HFFc6 (cell line): ENCODE measurements around the gene GPR153. TPM values are rescaled to one million over a fixed set of nuclear protein-coding genes. Genes with fewer than 3 reads are reported as not detected.
A peak's percentile ranks its signal among the peaks of the same experiment; 100 is the strongest.

ENCODE experiments used
- DNase-seq: peaks from one replicate; pipeline ENCODE4 v3.0.0-alpha.2; 2018
- H3K27ac Mint-ChIP-seq: 2 replicates; pipeline ENCODE4 v1.8.0; 2020; ENCODE audit warnings: mild to moderate bottlenecking, mixed read lengths
- H3K27me3 Mint-ChIP-seq: 2 replicates; pipeline ENCODE4 v1.8.0; 2021; ENCODE audit warnings: mild to moderate bottlenecking, moderate library complexity, mixed read lengths; ENCODE audit not compliant: insufficient read depth
- H3K36me3 Mint-ChIP-seq: 2 replicates; pipeline ENCODE4 v1.8.0; 2021; ENCODE audit warnings: low read depth, mixed read lengths
- H3K4me1 Mint-ChIP-seq: 2 replicates; pipeline ENCODE4 v1.8.0; 2020; ENCODE audit warnings: low read depth, mixed read lengths
- H3K4me3 Mint-ChIP-seq: 2 replicates; pipeline ENCODE4 v1.8.0; 2020; ENCODE audit warnings: mild to moderate bottlenecking, moderate library complexity, mixed read lengths
- H3K9me3 Mint-ChIP-seq: 2 replicates; pipeline ENCODE4 v1.8.0; 2020; ENCODE audit warnings: mild to moderate bottlenecking, mixed read lengths
- total RNA-seq, 6 experiments: library from RNA; stranded (reverse); fragmentation: NEBNext Ultra II Directional; extraction: Animal tissue kit (Norgen Biotek cat#: 25700); gene quantifications; 2 replicates in 1 of 6; 3 replicates in 5 of 6; pipeline ENCODE4 v1.2.3, GENCODE V29; 2021
- TF ChIP-seq, protein P1 (sequence below): fragments of 200-600 bp; sonication (generic); IDR thresholded peaks from 2 replicates; pipeline ENCODE4 v1.5.0; 2021; ENCODE audit warnings: antibody characterized with exemption, mild to moderate bottlenecking

The GPR153 gene
- total RNA-seq, 6 experiments from 2014 or later: 6.0 to 7.9 (median 7.2) TPM

DNA sequence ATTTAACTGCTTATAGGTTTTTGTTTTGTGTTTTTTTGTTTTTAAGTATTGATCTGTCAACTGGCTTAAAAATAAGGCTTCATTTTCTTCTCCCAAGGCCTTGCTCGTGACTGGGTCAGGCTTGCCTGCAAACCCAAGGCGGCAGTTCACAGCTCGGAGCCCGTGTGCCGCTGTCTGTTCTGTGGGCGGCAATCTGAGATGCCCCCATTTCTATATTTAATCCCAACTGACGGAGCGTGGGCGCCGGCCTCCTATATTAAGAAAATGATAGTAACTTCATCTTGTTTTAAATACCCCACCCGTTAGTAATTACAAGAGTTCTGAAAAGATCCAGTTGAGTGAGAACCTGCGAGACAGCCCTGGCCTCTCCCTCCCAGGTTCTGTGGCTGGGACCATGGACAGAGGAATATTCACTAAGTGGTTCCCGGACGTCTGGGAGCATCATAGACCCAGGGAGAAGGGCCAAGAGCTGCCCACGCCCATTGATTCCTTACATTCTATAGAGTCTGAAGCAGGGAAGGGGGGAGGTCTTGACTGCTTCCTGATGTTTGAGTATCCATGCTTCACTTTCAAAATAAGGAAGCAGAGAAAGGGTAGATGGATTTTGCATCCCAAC is 42.6 kb upstream of the GPR153 start:
- no peak overlapping the region for H3K4me3 Mint-ChIP-seq
- H3K27ac Mint-ChIP-seq: no peak overlapping the region
- H3K4me1 Mint-ChIP-seq: peaks cover 36% of the 10 kb centered on the region
- TF ChIP-seq, protein P1, sequence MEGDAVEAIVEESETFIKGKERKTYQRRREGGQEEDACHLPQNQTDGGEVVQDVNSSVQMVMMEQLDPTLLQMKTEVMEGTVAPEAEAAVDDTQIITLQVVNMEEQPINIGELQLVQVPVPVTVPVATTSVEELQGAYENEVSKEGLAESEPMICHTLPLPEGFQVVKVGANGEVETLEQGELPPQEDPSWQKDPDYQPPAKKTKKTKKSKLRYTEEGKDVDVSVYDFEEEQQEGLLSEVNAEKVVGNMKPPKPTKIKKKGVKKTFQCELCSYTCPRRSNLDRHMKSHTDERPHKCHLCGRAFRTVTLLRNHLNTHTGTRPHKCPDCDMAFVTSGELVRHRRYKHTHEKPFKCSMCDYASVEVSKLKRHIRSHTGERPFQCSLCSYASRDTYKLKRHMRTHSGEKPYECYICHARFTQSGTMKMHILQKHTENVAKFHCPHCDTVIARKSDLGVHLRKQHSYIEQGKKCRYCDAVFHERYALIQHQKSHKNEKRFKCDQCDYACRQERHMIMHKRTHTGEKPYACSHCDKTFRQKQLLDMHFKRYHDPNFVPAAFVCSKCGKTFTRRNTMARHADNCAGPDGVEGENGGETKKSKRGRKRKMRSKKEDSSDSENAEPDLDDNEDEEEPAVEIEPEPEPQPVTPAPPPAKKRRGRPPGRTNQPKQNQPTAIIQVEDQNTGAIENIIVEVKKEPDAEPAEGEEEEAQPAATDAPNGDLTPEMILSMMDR: no peak
- peaks cover 27% of the 10 kb centered on the region for H3K36me3 Mint-ChIP-seq
- no peaks in the 10 kb centered on the region; the same call in 1 of the 2 replicates for H3K27me3 Mint-ChIP-seq
- H3K9me3 Mint-ChIP-seq: no peaks in the 10 kb centered on the region
- DNase-seq: no peak

DNA sequence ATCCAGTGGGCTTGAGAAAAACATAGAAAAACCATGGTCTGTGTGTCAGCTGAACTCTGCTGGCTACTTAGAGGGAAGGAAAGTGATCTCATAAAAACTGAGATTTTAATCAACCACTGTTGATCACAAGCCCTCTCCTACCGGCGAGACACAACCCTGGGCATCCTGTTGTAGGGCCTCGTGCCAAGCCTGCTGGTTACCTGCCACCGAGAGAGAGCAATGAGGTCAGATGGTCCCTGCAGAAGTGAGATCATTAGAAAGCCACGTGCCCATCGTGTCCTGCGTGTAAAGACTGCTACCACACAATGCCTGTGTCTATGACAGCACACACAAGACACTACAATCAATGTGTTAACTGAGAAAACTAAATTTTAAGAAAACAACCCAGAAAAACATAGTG is 41.7 kb upstream of the GPR153 start:
- peaks cover 17% of the 10 kb centered on the region for H3K36me3 Mint-ChIP-seq
- TF ChIP-seq, protein P1: no peak
- no peaks in the 10 kb centered on the region; the same call in 1 of the 2 replicates for H3K27me3 Mint-ChIP-seq
- H3K4me3 Mint-ChIP-seq: no peak overlapping the region
- H3K27ac Mint-ChIP-seq: no peak overlapping the region
- H3K9me3 Mint-ChIP-seq: no peaks in the 10 kb centered on the region
- peaks cover 36% of the 10 kb centered on the region for H3K4me1 Mint-ChIP-seq
- DNase-seq: no peak

DNA sequence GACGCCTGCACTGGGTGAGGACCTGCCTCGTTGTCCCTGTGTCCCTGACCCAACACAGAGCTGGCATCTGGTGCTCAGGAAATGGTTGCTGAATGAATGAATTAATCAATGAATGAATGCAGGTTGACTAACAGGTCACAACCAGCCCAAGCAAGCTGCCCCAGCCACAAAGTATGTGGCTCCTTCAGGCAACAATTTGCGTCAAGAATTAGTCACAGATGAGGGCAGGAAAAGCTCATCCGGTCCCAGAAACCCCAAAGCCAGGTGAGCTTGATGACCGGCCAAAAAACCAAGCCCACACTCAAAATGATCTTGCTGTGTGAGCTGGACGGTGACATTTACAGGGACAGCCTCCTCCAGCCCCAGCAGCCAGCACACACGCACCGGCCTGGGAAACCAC is 40.6 kb upstream of the GPR153 start:
- Mint-ChIP-seq H3K4me1 (peaks cover 36% of the 10 kb centered on the region), H3K27ac (peak overlapping the region; percentile 81), H3K9me3 (no peaks in the 10 kb centered on the region), H3K4me3 (no peak overlapping the region), H3K36me3 (peaks cover 7% of the 10 kb centered on the region), H3K27me3 (no peaks in the 10 kb centered on the region; the same call in 1 of the 2 replicates)
- peak; percentile 4 for DNase-seq
- TF ChIP-seq, protein P1: no peak

DNA sequence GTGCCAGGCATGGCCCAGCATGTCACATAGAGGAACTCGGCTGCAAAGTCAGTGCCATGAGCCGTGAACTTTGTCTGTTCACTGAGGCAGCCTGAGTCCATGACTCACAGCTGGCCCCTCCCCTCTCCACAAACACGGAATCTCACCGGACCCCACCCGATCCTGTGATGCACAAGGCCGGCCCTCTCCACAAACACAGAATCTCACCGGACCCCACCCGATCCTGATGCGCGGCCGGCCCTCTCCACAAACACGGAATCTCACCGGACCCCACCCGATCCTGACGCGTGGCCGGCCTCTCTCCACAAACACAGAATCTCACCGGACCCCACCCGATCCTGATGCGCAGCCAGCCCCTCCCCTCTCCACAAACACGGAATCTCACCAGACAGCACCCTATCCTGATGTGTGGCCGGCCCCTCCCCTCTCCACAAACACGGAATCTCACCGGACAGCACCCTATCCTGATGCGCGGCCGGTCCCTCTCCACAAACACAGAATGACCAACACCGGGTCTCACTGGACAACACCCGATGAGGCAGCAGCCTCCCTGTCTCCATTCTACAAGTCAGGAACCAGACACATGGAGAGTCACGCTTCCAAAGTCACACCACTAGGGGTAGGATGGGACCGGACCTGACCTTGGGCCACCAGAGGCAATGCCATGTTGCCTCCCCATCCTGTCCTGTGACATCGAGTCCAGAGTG is 39.6 kb upstream of the GPR153 start:
- peaks cover 4% of the 10 kb centered on the region; the same call in 1 of the 2 replicates for H3K36me3 Mint-ChIP-seq
- H3K27ac Mint-ChIP-seq: peak overlapping the region; percentile 81; the same call in 1 of the 2 replicates
- peaks cover 36% of the 10 kb centered on the region for H3K4me1 Mint-ChIP-seq
- no peak for DNase-seq
- TF ChIP-seq, protein P1: no peak
- H3K27me3 Mint-ChIP-seq: no peaks in the 10 kb centered on the region; the same call in 1 of the 2 replicates
- H3K4me3 Mint-ChIP-seq: no peak overlapping the region
- no peaks in the 10 kb centered on the region for H3K9me3 Mint-ChIP-seq

DNA sequence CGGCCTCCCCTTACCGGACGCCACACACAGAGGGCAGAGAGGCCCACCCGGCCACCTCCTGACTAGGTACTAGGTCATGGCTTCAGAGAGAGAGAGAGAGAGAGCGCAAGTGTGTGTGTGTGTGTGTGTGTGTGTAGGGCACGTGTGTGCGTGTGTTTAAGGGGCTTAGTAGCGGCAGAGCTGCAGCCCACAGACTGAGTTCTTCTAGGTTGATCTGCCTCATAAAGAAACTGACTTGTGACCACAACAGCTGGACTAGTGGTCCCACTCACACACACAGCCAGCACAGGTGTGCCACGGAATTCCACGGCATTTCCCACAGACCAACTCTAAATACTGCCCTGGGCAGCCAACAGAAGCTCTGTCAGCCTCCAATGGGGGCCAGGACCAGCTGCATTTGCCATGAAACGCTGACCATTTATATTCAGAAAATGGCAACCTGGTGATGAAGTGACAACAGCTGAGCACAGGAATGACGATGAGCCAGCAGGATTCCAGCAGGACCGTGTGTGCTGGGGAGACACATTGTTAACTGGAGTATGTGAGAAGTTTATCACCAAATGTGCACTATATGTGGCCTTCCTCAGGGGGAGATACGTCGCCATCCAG is 38.8 kb upstream of the GPR153 start:
- Mint-ChIP-seq H3K4me3 (no peak overlapping the region), H3K27me3 (no peaks in the 10 kb centered on the region; the same call in 1 of the 2 replicates), H3K27ac (no peak overlapping the region), H3K36me3 (peaks cover 4% of the 10 kb centered on the region), H3K4me1 (peaks cover 36% of the 10 kb centered on the region), H3K9me3 (no peaks in the 10 kb centered on the region)
- no peak for DNase-seq
- TF ChIP-seq, protein P1: no peak
